Keratinocyte (primary cell): Measurements from ENCODE around the gene PRR18. TPM values are rescaled to one million over a fixed set of nuclear protein-coding genes. Genes with fewer than 3 reads are reported as not detected.

Experiments used
- DNase-seq: peaks from one replicate; pipeline ENCODE4 v3.0.0-alpha.2; 2011; ENCODE audit warnings: low read depth, missing footprints, low spot score
- FAIRE-seq: peaks from 2 replicates; lab custom pipeline; 2011; peaks lifted over from hg19 to GRCh38; lab: Jason Lieb, UNC
- H2AFZ ChIP-seq: 2 replicates; pipeline ENCODE4 v1.6.0; 2012; ENCODE audit warnings: low read length, control low read depth, inconsistent platforms; ENCODE audit not compliant: control insufficient read depth
- H3K27ac ChIP-seq: 2 replicates; pipeline ENCODE4 v1.5.1; 2011; ENCODE audit warnings: low read length; ENCODE audit not compliant: control insufficient read depth, insufficient read depth
- H3K27me3 ChIP-seq: 3 replicates; pipeline ENCODE4 v1.6.0; 2011; ENCODE audit warnings: low read length; ENCODE audit not compliant: control insufficient read depth, insufficient read depth; ENCODE audit errors: extremely low read depth
- H3K36me3 ChIP-seq, 2 experiments: 2 replicates in 1 of 2; 3 replicates in 1 of 2; pipeline ENCODE4 v1.5.1; 2011; ENCODE audit warnings: low read length in 2 of 2, mild to moderate bottlenecking in 1 of 2; ENCODE audit not compliant: control insufficient read depth in 2 of 2, insufficient read depth in 2 of 2; ENCODE audit errors: extremely low read depth in 1 of 2
- H3K4me1 ChIP-seq: 3 replicates; pipeline ENCODE4 v1.5.1; 2011; ENCODE audit warnings: low read length; ENCODE audit not compliant: control insufficient read depth, insufficient read depth; ENCODE audit errors: extremely low read depth
- H3K4me2 ChIP-seq: 3 replicates; pipeline ENCODE4 v1.6.0; 2011; ENCODE audit warnings: low read depth, low read length; ENCODE audit not compliant: control insufficient read depth, insufficient read depth; ENCODE audit errors: extremely low read depth
- H3K4me3 ChIP-seq, 3 experiments: fragments of 200-600 bp in 1 of 3; sonication (generic) in 1 of 3; 2 replicates in 2 of 3; 3 replicates in 1 of 3; pipeline ENCODE4 v1.5.1; 2011 to 2016; ENCODE audit warnings: low read length in 3 of 3, mild to moderate bottlenecking in 3 of 3, control low read depth in 2 of 3, inconsistent platforms in 1 of 3, low read depth in 1 of 3, mixed read lengths in 1 of 3, mixed run types in 1 of 3, moderate library complexity in 1 of 3; ENCODE audit not compliant: control insufficient read depth in 2 of 3, insufficient read depth in 2 of 3; ENCODE audit errors: extremely low read depth in 1 of 3
- H3K79me2 ChIP-seq: 2 replicates; pipeline ENCODE4 v1.6.0; 2012; ENCODE audit warnings: low read length; ENCODE audit not compliant: control insufficient read depth, insufficient read depth
- H3K9ac ChIP-seq: 3 replicates; pipeline ENCODE4 v1.6.0; 2011; ENCODE audit warnings: low read length; ENCODE audit not compliant: control insufficient read depth, insufficient read depth; ENCODE audit errors: extremely low read depth
- H3K9me1 ChIP-seq: 3 replicates; pipeline ENCODE4 v1.6.0; 2011; ENCODE audit warnings: low read length; ENCODE audit not compliant: control insufficient read depth, insufficient read depth; ENCODE audit errors: extremely low read depth
- H3K9me3 ChIP-seq: 2 replicates; pipeline ENCODE4 v1.5.1; 2012; ENCODE audit warnings: low read depth, low read length; ENCODE audit not compliant: control insufficient read depth
- H4K20me1 ChIP-seq: 3 replicates; pipeline ENCODE4 v1.6.0; 2011; ENCODE audit warnings: low read length; ENCODE audit not compliant: control insufficient read depth, insufficient read depth; ENCODE audit errors: extremely low read depth
- CTCF ChIP-seq, 3 experiments: IDR thresholded peaks in 1 of 3; conservative IDR thresholded peaks in 1 of 3; optimal IDR thresholded peaks in 1 of 3; 2 replicates in 2 of 3; 3 replicates in 1 of 3; pipeline versions ENCODE3 to v1.5.1; 2011; ENCODE audit warnings: low read length in 3 of 3, mild to moderate bottlenecking in 3 of 3, moderate library complexity in 2 of 3, control low read depth in 1 of 3, inconsistent platforms in 1 of 3; ENCODE audit not compliant: insufficient read depth in 2 of 3; ENCODE audit errors: extremely low read depth in 1 of 3
- EZH2 ChIP-seq: IDR thresholded peaks from one replicate; pipeline ENCODE4 v1.6.1; 2012; ENCODE audit warnings: inconsistent platforms, mild to moderate bottlenecking, low read length, moderate library complexity
- dilution Hi-C: fragments of 300-500 bp; cut with MboI; formaldehyde crosslinking; loops from one replicate; pipeline ENCODE4 v1.7.0; 2020; ENCODE audit warnings: low sequenced_read_pairs; ENCODE audit not compliant: extremely low pct_ligation_motif_present
- polyA plus RNA-seq, 5 experiments: library from polyadenylated mRNA; depleted of rRNA in 3 of 5; stranded (reverse) in 3 of 5; stranded (forward) in 1 of 5; unstranded in 1 of 5; fragments of >200 nt; gene quantifications; 1 replicate in 1 of 5; 2 replicates in 3 of 5; 3 replicates in 1 of 5; pipeline versions ENCODE4 v1.2.1 to v1.2.3, GENCODE V29; 2011 to 2012; ENCODE audit warnings: missing spikeins in 2 of 5, low read depth in 1 of 5, low replicate concordance in 1 of 5

The PRR18 gene
- polyA plus RNA-seq, 1 donor (not counting 4 experiments of a cell fraction or from before 2014, with no cell fraction given), result not detected

GRCh38 chr6:166262743-166263515, 45.3 kb downstream of the PRR18 start:
- no peaks in the 10 kb centered on the region for H4K20me1 ChIP-seq
- H2AFZ ChIP-seq, result no peak overlapping the region
- no peak overlapping the region for H3K27ac ChIP-seq
- FAIRE-seq (no peak), DNase-seq (no peak)
- H3K4me3 ChIP-seq, result no peak overlapping the region
- no peak overlapping the region for H3K4me2 ChIP-seq
- H3K79me2 ChIP-seq, result no peaks in the 10 kb centered on the region
- dilution Hi-C loops, result no loop called here
- no peaks in the 10 kb centered on the region for H3K9me3 ChIP-seq
- TF ChIP-seq EZH2 (no peak), CTCF (optimal IDR thresholded peaks at IDR 0.05 in 1 of 3, IDR thresholded peaks at IDR 0.05 in 1 of 3, conservative IDR thresholded peaks at IDR 0.05 in 1 of 3; ENCODE audit: extremely low read depth in 1 of 3, insufficient read depth in 2 of 3, low read length in 3 of 3) (no peak)
- no peaks in the 10 kb centered on the region for H3K27me3 ChIP-seq
- no peaks in the 10 kb centered on the region for H3K36me3 ChIP-seq
- no peaks in the 10 kb centered on the region for H3K4me1 ChIP-seq
- H3K9me1 ChIP-seq, result no peaks in the 10 kb centered on the region
- no peak overlapping the region for H3K9ac ChIP-seq

- Histone ChIP-seq H3K36me3 (no peaks in the 10 kb centered on the region), H3K9ac (no peak overlapping the region), H3K4me2 (no peak overlapping the region), H2AFZ (no peak overlapping the region), H3K9me3 (no peaks in the 10 kb centered on the region), H3K27ac (no peak overlapping the region), H3K79me2 (no peaks in the 10 kb centered on the region), H3K9me1 (no peaks in the 10 kb centered on the region), H3K27me3 (no peaks in the 10 kb centered on the region), H3K4me1 (no peaks in the 10 kb centered on the region), H4K20me1 (no peaks in the 10 kb centered on the region), H3K4me3 (no peak overlapping the region)
- dilution Hi-C loops, result no loop called here
- no peak for FAIRE-seq
- no peak for TF ChIP-seq EZH2
- TF ChIP-seq CTCF (optimal IDR thresholded peaks at IDR 0.05 in 1 of 3, IDR thresholded peaks at IDR 0.05 in 1 of 3, conservative IDR thresholded peaks at IDR 0.05 in 1 of 3; ENCODE audit: extremely low read depth in 1 of 3, insufficient read depth in 2 of 3, low read length in 3 of 3), result no peak
- no peak for DNase-seq
Observed at GRCh38 chr6:166259296-166259977, 48.8 kb downstream of the PRR18 start.
